PC-3 (cell line): ENCODE measurements around the gene UBL4A.

Experiments
- EZH2 ChIP-seq: fragments of 300-600 bp; sonication (generic); IDR thresholded peaks from one replicate; pipeline ENCODE4 v1.6.1; 2017; ENCODE audit warnings: antibody characterized with exemption, mild to moderate bottlenecking, low read length; ENCODE audit not compliant: unreplicated experiment
- EZH2phosphoT487 ChIP-seq: fragments of 300-600 bp; sonication (generic); IDR thresholded peaks from 2 replicates; pipeline ENCODE4 v1.6.1; 2018; ENCODE audit warnings: mild to moderate bottlenecking, antibody characterized with exemption, low read length, borderline replicate concordance
- TF ChIP-seq, protein P1 (sequence below): fragments of 300-600 bp; sonication (generic); conservative IDR thresholded peaks from 2 replicates; pipeline ENCODE4 v1.5.1; 2017; ENCODE audit warnings: antibody characterized with exemption, low read depth, mild to moderate bottlenecking, low read length

DNA sequence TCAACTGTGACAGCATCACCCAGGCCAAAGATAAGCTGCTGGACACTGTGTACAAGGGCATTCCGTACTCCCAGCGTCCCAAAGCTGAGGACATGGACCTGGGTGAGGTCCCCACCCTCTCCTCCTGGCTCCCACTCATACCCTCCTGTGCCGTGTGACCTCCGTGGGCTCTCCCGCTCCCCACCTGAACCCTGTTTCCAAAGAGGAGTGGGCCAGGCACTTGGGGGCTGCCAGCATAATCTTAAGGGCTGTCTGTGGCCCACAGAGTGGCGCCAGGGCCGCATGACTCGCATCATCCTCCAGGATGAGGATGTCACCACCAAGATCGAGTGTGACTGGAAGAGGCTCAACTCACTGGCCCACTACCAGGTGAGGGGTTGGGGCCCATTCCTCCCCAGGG is 17.3 kb downstream of the UBL4A start:
- TF ChIP-seq, protein P1, sequence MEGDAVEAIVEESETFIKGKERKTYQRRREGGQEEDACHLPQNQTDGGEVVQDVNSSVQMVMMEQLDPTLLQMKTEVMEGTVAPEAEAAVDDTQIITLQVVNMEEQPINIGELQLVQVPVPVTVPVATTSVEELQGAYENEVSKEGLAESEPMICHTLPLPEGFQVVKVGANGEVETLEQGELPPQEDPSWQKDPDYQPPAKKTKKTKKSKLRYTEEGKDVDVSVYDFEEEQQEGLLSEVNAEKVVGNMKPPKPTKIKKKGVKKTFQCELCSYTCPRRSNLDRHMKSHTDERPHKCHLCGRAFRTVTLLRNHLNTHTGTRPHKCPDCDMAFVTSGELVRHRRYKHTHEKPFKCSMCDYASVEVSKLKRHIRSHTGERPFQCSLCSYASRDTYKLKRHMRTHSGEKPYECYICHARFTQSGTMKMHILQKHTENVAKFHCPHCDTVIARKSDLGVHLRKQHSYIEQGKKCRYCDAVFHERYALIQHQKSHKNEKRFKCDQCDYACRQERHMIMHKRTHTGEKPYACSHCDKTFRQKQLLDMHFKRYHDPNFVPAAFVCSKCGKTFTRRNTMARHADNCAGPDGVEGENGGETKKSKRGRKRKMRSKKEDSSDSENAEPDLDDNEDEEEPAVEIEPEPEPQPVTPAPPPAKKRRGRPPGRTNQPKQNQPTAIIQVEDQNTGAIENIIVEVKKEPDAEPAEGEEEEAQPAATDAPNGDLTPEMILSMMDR, result no peak
- TF ChIP-seq EZH2phosphoT487 (no peak), EZH2 (no peak)
